ENCODE results near the gene LINS1.

LINS1 gene

GRCh38 chr15:100572362-100572983, 29.5 kb downstream of the LINS1 start:
- no peak for TF ChIP-seq SIN3A (IDR thresholded peaks at IDR 0.05; ENCODE audit: borderline replicate concordance, insufficient read depth, low read length)
- no peak for TF ChIP-seq POLR2AphosphoS5 (IDR thresholded peaks at IDR 0.05; ENCODE audit: low read depth, low read length)
- no peak for TF ChIP-seq FOXP2 (optimal IDR thresholded peaks at IDR 0.05; ENCODE audit: borderline replicate concordance, extremely low read depth, extremely low read length, insufficient read depth)
- TF ChIP-seq TAF1 (IDR thresholded peaks at IDR 0.05; ENCODE audit: borderline replicate concordance, insufficient read depth, low read length): no peak
- TF ChIP-seq REST (IDR thresholded peaks at IDR 0.05; ENCODE audit: insufficient read depth in 1 of 2, low read depth in 2 of 2, low read length in 2 of 2): no peak

- TF ChIP-seq SIN3A (IDR thresholded peaks at IDR 0.05; ENCODE audit: borderline replicate concordance, insufficient read depth, low read length) (no peak), REST (IDR thresholded peaks at IDR 0.05; ENCODE audit: insufficient read depth in 1 of 2, low read depth in 2 of 2, low read length in 2 of 2) (no peak), FOXP2 (optimal IDR thresholded peaks at IDR 0.05; ENCODE audit: borderline replicate concordance, extremely low read depth, extremely low read length, insufficient read depth) (no peak), TAF1 (IDR thresholded peaks at IDR 0.05; ENCODE audit: borderline replicate concordance, insufficient read depth, low read length) (no peak), POLR2AphosphoS5 (IDR thresholded peaks at IDR 0.05; ENCODE audit: low read depth, low read length) (no peak)
Measured at GRCh38 chr15:100571592-100572167, 30.3 kb downstream of the LINS1 start.

GRCh38 chr15:100570735-100571313, 31.2 kb downstream of the LINS1 start:
- TF ChIP-seq SIN3A (IDR thresholded peaks at IDR 0.05; ENCODE audit: borderline replicate concordance, insufficient read depth, low read length): no peak
- TF ChIP-seq POLR2AphosphoS5 (IDR thresholded peaks at IDR 0.05; ENCODE audit: low read depth, low read length): no peak
- no peak for TF ChIP-seq FOXP2 (optimal IDR thresholded peaks at IDR 0.05; ENCODE audit: borderline replicate concordance, extremely low read depth, extremely low read length, insufficient read depth)
- TF ChIP-seq TAF1 (IDR thresholded peaks at IDR 0.05; ENCODE audit: borderline replicate concordance, insufficient read depth, low read length): no peak
- no peak for TF ChIP-seq REST (IDR thresholded peaks at IDR 0.05; ENCODE audit: insufficient read depth in 1 of 2, low read depth in 2 of 2, low read length in 2 of 2)

- TF ChIP-seq TAF1 (IDR thresholded peaks at IDR 0.05; ENCODE audit: borderline replicate concordance, insufficient read depth, low read length) (no peak), POLR2AphosphoS5 (IDR thresholded peaks at IDR 0.05; ENCODE audit: low read depth, low read length) (no peak), SIN3A (IDR thresholded peaks at IDR 0.05; ENCODE audit: borderline replicate concordance, insufficient read depth, low read length) (no peak), REST (IDR thresholded peaks at IDR 0.05; ENCODE audit: insufficient read depth in 1 of 2, low read depth in 2 of 2, low read length in 2 of 2) (no peak), FOXP2 (optimal IDR thresholded peaks at IDR 0.05; ENCODE audit: borderline replicate concordance, extremely low read depth, extremely low read length, insufficient read depth) (no peak)
Measured at GRCh38 chr15:100570275-100570674, 31.7 kb downstream of the LINS1 start.

Data from PFSK-1 (cell line).